Measurements from ENCODE around the gene GABPA. TPM values are rescaled to one million over a fixed set of nuclear protein-coding genes. Genes with fewer than 3 reads are reported as not detected.

The GABPA gene
- total RNA-seq, 1 experiment from 2014 or later = 17.6 TPM

GRCh38 chr21:25700741-25701140 lies 34.0 kb upstream of the GABPA start:
- Histone ChIP-seq H3K9me3 (ENCODE audit: control insufficient read depth, insufficient read depth, low read depth, low read length) (no peaks in the 10 kb centered on the region), H3K36me3 (ENCODE audit: control insufficient read depth, insufficient read depth, low read length) (no peaks in the 10 kb centered on the region), H3K4me3 (ENCODE audit: low read depth in 2 of 2, low read length in 2 of 2) (no peak overlapping the region), H3K27ac (ENCODE audit: low read length) (no peak overlapping the region), H3K4me1 (ENCODE audit: control insufficient read depth, insufficient read depth, low read length) (no peaks in the 10 kb centered on the region), H3K27me3 (ENCODE audit: control insufficient read depth, insufficient read depth, low read length) (no peaks in the 10 kb centered on the region)
- ATAC-seq (no peak), DNase-seq (ENCODE audit: low read depth, low spot score) (no peak)
- ChIA-PET POLR2A (no interaction called here), CTCF (no interaction called here)
- BruUV-seq (replicated peaks) = no TSS peak
- TF ChIP-seq SIN3A (IDR thresholded peaks at IDR 0.05; ENCODE audit: borderline replicate concordance, insufficient read depth, low read depth, low read length) (no peak), POLR2AphosphoS5 (IDR thresholded peaks at IDR 0.05; ENCODE audit: low read depth, low read length) (no peak), TCF7L2 (IDR thresholded peaks at IDR 0.05; ENCODE audit: low read depth, low read length) (no peak), CTCF (IDR thresholded peaks at IDR 0.05) (no peak)
- TF ChIP-seq, protein P1, sequence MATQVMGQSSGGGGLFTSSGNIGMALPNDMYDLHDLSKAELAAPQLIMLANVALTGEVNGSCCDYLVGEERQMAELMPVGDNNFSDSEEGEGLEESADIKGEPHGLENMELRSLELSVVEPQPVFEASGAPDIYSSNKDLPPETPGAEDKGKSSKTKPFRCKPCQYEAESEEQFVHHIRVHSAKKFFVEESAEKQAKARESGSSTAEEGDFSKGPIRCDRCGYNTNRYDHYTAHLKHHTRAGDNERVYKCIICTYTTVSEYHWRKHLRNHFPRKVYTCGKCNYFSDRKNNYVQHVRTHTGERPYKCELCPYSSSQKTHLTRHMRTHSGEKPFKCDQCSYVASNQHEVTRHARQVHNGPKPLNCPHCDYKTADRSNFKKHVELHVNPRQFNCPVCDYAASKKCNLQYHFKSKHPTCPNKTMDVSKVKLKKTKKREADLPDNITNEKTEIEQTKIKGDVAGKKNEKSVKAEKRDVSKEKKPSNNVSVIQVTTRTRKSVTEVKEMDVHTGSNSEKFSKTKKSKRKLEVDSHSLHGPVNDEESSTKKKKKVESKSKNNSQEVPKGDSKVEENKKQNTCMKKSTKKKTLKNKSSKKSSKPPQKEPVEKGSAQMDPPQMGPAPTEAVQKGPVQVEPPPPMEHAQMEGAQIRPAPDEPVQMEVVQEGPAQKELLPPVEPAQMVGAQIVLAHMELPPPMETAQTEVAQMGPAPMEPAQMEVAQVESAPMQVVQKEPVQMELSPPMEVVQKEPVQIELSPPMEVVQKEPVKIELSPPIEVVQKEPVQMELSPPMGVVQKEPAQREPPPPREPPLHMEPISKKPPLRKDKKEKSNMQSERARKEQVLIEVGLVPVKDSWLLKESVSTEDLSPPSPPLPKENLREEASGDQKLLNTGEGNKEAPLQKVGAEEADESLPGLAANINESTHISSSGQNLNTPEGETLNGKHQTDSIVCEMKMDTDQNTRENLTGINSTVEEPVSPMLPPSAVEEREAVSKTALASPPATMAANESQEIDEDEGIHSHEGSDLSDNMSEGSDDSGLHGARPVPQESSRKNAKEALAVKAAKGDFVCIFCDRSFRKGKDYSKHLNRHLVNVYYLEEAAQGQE (IDR thresholded peaks at IDR 0.05; ENCODE audit: insufficient read depth in 1 of 2, low read depth in 2 of 2, low read length in 1 of 2) = no peak
- in situ Hi-C loops (cut with HindIII; ENCODE audit: low pct_unique_long_range_greater_than_20kb, low sequenced_read_pairs) (no loop called here), intact Hi-C loops (cut with micrococcal nuclease; ENCODE audit: unreplicated experiment) (no loop called here)

GRCh38 chr21:25701529-25701928 lies 33.2 kb upstream of the GABPA start:
- Histone ChIP-seq H3K4me1 (ENCODE audit: control insufficient read depth, insufficient read depth, low read length) (no peaks in the 10 kb centered on the region), H3K27me3 (ENCODE audit: control insufficient read depth, insufficient read depth, low read length) (no peaks in the 10 kb centered on the region), H3K9me3 (ENCODE audit: control insufficient read depth, insufficient read depth, low read depth, low read length) (no peaks in the 10 kb centered on the region), H3K4me3 (ENCODE audit: low read depth in 2 of 2, low read length in 2 of 2) (no peak overlapping the region), H3K36me3 (ENCODE audit: control insufficient read depth, insufficient read depth, low read length) (no peaks in the 10 kb centered on the region), H3K27ac (ENCODE audit: low read length) (no peak overlapping the region)
- no peak for TF ChIP-seq SIN3A (IDR thresholded peaks at IDR 0.05; ENCODE audit: borderline replicate concordance, insufficient read depth, low read depth, low read length)
- TF ChIP-seq TCF7L2 (IDR thresholded peaks at IDR 0.05; ENCODE audit: low read depth, low read length) = no peak
- TF ChIP-seq CTCF (IDR thresholded peaks at IDR 0.05) = no peak
- TF ChIP-seq, protein P1 (IDR thresholded peaks at IDR 0.05; ENCODE audit: insufficient read depth in 1 of 2, low read depth in 2 of 2, low read length in 1 of 2) = no peak
- BruUV-seq (replicated peaks) = no TSS peak
- in situ Hi-C loops (cut with HindIII; ENCODE audit: low pct_unique_long_range_greater_than_20kb, low sequenced_read_pairs) (no loop called here), intact Hi-C loops (cut with micrococcal nuclease; ENCODE audit: unreplicated experiment) (no loop called here)
- DNase-seq (ENCODE audit: low read depth, low spot score) = no peak
- no peak for ATAC-seq
- CTCF ChIA-PET = interaction anchor here (0.6 kb wide), 1 partner anchor 1540 kb away, joined by 18 read pairs; no protein-coding TSS in a partner anchor
- POLR2A ChIA-PET = no interaction called here
